Measurements from ENCODE around the gene TNFSF10.

Gene TNFSF10

DNA sequence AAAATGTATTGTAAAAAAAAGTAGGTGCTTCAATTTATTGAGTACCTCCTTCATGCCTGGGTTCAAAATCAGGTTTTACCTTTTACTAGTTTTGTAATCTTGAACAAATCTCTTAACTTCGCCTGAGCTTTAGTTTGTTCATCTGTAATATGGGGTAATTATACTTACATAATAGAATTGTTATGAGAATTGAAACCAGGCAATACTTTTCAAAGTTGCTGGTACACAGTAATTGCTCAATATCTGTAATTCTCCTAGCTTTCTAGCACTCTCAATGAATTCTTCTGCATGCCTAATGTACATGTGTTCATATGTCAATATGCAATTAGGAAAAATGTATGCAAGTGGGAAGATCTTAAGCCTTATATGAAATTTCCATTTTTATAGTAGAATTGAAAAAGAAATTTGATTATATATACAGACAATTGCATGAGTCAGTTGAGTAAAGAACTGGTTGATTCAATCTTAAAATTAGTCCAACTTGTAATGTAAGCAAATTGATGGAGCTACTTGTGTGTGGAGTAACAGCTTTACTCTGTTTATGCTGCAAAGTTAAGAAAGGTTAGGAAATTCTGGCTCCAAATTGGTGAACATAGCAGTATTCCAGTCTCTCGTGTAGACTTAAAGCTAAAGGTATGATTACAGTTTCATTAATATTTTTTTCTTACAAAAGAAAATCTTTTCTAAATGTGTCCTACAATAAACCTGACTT, 4.1 kb downstream of the TNFSF10 start:
- TF ChIP-seq ZFP3 (CRISPR knock-in tag; IDR thresholded peaks at IDR 0.05) = no peak
- TF ChIP-seq TCF4 (CRISPR knock-in tag; IDR thresholded peaks at IDR 0.05; ENCODE audit: borderline replicate concordance) = no peak
- no peak for TF ChIP-seq ZFP30 (CRISPR knock-in tag; IDR thresholded peaks at IDR 0.05)
- TF ChIP-seq ESRRG (CRISPR knock-in tag; IDR thresholded peaks at IDR 0.05) = no peak
- ATAC-seq = no peak

DNA sequence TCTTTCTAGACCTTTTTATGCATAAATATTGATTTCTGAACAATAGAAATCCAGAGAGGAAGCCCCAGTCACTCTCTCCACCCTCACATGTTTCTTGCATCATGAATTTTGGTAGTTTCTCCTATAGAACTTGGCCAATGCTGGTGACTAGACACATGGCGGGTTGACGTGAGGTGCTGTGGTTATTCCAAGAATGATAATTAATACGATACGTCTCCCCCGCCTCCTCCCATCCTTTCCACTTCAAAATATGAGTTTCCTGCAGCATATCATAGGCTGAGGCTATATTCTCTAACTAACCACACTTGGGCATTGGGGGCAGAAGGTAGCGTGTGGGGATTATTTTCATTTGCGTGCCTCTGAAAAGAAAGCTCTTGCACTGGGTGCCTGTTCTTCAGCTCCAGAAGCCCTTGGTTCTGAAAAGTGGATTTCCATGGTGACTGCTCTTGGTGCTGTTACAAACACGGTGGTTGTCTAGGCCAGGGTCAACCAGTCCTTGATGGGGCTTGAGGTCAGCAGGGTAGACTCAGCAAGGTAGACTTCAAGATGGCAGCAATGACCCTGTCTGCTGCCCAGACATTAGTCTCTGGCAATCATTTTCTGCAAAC, 5.3 kb downstream of the TNFSF10 start:
- ATAC-seq = no peak
- TF ChIP-seq ZFP30 (CRISPR knock-in tag; IDR thresholded peaks at IDR 0.05) (no peak), ZNF70 (CRISPR knock-in tag; IDR thresholded peaks at IDR 0.05) (no peak), PATZ1 (CRISPR knock-in tag; IDR thresholded peaks at IDR 0.05; ENCODE audit: borderline replicate concordance) (no peak), PPARA (CRISPR knock-in tag; IDR thresholded peaks at IDR 0.05; ENCODE audit: borderline replicate concordance) (no peak), ZNF565 (CRISPR knock-in tag; conservative IDR thresholded peaks at IDR 0.05; ENCODE audit: low read depth) (no peak), POU6F1 (CRISPR knock-in tag; IDR thresholded peaks at IDR 0.05; ENCODE audit: borderline replicate concordance, low read depth) (no peak)

DNA sequence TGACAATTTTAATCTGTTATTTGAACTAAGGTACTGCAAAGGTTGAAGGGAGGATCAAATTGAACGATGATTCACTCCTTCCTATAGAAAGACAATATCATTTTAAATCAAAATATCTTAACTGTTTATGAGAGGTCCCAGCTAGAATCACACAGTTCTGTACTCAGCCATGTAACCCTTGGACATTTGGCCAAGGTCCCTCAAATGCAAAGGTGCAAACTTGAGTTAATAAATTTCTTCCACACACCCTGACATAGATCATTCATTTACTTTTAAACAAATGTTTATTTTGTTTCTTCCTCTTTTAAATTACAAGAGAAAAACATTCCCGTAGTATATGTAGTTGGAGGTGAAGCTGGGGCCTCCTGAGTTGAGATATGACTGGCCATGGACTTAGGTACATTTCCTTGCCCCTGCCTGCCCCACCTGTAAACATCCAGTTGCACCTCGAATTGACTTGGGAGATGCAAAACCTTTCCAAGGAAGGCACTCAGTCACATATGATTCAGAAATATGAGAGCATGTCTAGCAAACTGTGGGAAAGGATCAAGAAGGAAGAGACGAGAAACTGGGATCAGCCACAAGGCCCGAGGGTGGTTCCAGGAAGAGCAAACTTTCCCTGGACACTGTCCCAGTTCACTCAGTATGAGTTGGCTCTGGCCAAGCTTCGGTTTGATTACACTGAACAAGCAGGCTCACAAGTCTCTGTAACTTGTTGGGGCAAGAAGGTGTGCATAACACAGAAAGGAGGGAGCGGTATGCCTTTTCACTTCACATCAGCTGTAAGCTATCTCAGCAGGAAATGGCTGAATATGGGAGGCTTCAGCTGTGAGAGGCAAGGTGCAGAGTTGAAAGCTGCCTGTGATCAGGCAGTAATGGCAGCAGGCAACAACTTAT, 6.7 kb downstream of the TNFSF10 start:
- peak; percentile 62 for ATAC-seq

GRCh38 chr3:172515130-172515918, 7.9 kb downstream of the TNFSF10 start:
- peak; percentile 34; the same call in 2 of the 3 replicates for ATAC-seq
- TF ChIP-seq ZNF70 (CRISPR knock-in tag; IDR thresholded peaks at IDR 0.05) (no peak), ZFP3 (CRISPR knock-in tag; IDR thresholded peaks at IDR 0.05) (no peak), TOX (CRISPR knock-in tag; IDR thresholded peaks at IDR 0.05; ENCODE audit: borderline replicate concordance) (no peak), ZNF8 (CRISPR knock-in tag; IDR thresholded peaks at IDR 0.05) (no peak), POU6F1 (CRISPR knock-in tag; IDR thresholded peaks at IDR 0.05; ENCODE audit: borderline replicate concordance, low read depth) (no peak), CSDC2 (CRISPR knock-in tag; IDR thresholded peaks at IDR 0.05) (no peak), BACH2 (CRISPR knock-in tag; IDR thresholded peaks at IDR 0.05; ENCODE audit: borderline replicate concordance) (no peak), PPARA (CRISPR knock-in tag; IDR thresholded peaks at IDR 0.05; ENCODE audit: borderline replicate concordance) (no peak), OSR1 (CRISPR knock-in tag; IDR thresholded peaks at IDR 0.05) (no peak), SNAI2 (CRISPR knock-in tag; IDR thresholded peaks at IDR 0.05) (no peak), PATZ1 (CRISPR knock-in tag; IDR thresholded peaks at IDR 0.05; ENCODE audit: borderline replicate concordance) (no peak), ZFP30 (CRISPR knock-in tag; IDR thresholded peaks at IDR 0.05) (no peak), TCF4 (CRISPR knock-in tag; IDR thresholded peaks at IDR 0.05; ENCODE audit: borderline replicate concordance) (no peak), RARB (CRISPR knock-in tag; IDR thresholded peaks at IDR 0.05) (no peak), ISL1 (CRISPR knock-in tag; IDR thresholded peaks at IDR 0.05) (no peak), ZNF565 (CRISPR knock-in tag; conservative IDR thresholded peaks at IDR 0.05; ENCODE audit: low read depth) (no peak), ESRRG (CRISPR knock-in tag; IDR thresholded peaks at IDR 0.05) (no peak), ZC3H10 (CRISPR knock-in tag; IDR thresholded peaks at IDR 0.05) (no peak)

More for the DNA sequence above, 6.7 kb downstream of the TNFSF10 start:
- TF ChIP-seq ZNF70 (CRISPR knock-in tag; IDR thresholded peaks at IDR 0.05) = no peak
- no peak for TF ChIP-seq ZNF565 (CRISPR knock-in tag; conservative IDR thresholded peaks at IDR 0.05; ENCODE audit: low read depth)
- TF ChIP-seq ZNF8 (CRISPR knock-in tag; IDR thresholded peaks at IDR 0.05) = peak; percentile 63; the same call in 1 of the 2 replicates
- TF ChIP-seq CSDC2 (CRISPR knock-in tag; IDR thresholded peaks at IDR 0.05) = no peak
- TF ChIP-seq, protein P1, sequence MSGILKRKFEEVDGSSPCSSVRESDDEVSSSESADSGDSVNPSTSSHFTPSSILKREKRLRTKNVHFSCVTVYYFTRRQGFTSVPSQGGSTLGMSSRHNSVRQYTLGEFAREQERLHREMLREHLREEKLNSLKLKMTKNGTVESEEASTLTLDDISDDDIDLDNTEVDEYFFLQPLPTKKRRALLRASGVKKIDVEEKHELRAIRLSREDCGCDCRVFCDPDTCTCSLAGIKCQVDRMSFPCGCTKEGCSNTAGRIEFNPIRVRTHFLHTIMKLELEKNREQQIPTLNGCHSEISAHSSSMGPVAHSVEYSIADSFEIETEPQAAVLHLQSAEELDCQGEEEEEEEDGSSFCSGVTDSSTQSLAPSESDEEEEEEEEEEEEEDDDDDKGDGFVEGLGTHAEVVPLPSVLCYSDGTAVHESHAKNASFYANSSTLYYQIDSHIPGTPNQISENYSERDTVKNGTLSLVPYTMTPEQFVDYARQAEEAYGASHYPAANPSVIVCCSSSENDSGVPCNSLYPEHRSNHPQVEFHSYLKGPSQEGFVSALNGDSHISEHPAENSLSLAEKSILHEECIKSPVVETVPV (CRISPR knock-in tag; IDR thresholded peaks at IDR 0.05) = no peak
- no peak for TF ChIP-seq BACH2 (CRISPR knock-in tag; IDR thresholded peaks at IDR 0.05; ENCODE audit: borderline replicate concordance)
- TF ChIP-seq TCF4 (CRISPR knock-in tag; IDR thresholded peaks at IDR 0.05; ENCODE audit: borderline replicate concordance) = no peak
- TF ChIP-seq ARNTL (CRISPR knock-in tag; IDR thresholded peaks at IDR 0.05; ENCODE audit: borderline replicate concordance, low read depth) = no peak
